Kidney epithelial cell (primary cell): ENCODE results near the gene KCNMA1. TPM values are rescaled to one million over a fixed set of nuclear protein-coding genes. Genes with fewer than 3 reads are reported as not detected.

Experiments
- DNase-seq: peaks from one replicate; pipeline ENCODE4 v3.0.0-alpha.2; 2010; ENCODE audit warnings: low read depth
- H3K27me3 ChIP-seq: 2 replicates; pipeline ENCODE4 v1.6.0; 2011; ENCODE audit warnings: low read length; ENCODE audit not compliant: control insufficient read depth, insufficient read depth
- H3K36me3 ChIP-seq: 2 replicates; pipeline ENCODE4 v1.5.1; 2011; ENCODE audit warnings: low read length; ENCODE audit not compliant: control insufficient read depth, insufficient read depth
- H3K4me3 ChIP-seq: 2 replicates; pipeline ENCODE4 v1.5.1; 2011; ENCODE audit warnings: low read depth, mild to moderate bottlenecking, control low read depth, low read length
- CTCF ChIP-seq: IDR thresholded peaks from 2 replicates; pipeline ENCODE4 v1.5.1; 2011; ENCODE audit warnings: mild to moderate bottlenecking, moderate library complexity, low read length, control low read depth, inconsistent platforms; ENCODE audit not compliant: insufficient read depth, poor library complexity, severe bottlenecking
- total RNA-seq: library from RNA; depleted of rRNA; stranded (reverse); fragments of >200 nt; gene quantifications from 2 replicates; pipeline ENCODE4 v1.2.3, GENCODE V29; 2015

Gene KCNMA1
- total RNA-seq, 1 donor from 2014 or later: 18.9 TPM

- Histone ChIP-seq H3K36me3 (no peaks in the 10 kb centered on the region), H3K27me3 (no peaks in the 10 kb centered on the region), H3K4me3 (no peak overlapping the region)
- DNase-seq: no peak
- TF ChIP-seq CTCF: no peak
These were observed 19.5 kb downstream of the KCNMA1 start for GRCh38 chr10:77618117-77618516.

DNA sequence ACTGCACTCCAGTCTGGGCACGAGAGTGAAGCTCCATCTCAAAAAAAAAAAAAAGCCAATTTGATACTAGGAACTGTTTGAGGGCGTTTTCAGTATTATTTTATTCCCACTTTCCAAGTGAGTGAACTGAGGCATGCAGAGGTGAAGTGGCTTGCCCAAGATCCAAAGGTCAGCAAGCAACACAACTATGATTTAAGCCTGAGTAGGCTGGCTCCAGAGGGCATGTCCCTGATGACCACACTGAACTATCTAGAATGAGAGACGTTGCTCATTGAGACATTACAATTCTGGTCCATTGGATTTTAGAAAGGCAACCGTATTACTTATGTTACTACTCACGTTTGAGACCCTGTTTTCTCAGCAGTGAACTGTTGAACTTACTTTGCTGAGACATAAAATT is 20.8 kb downstream of the KCNMA1 start:
- TF ChIP-seq CTCF: no peak
- no peaks in the 10 kb centered on the region for H3K27me3 ChIP-seq
- DNase-seq: no peak
- no peak overlapping the region for H3K4me3 ChIP-seq
- no peaks in the 10 kb centered on the region for H3K36me3 ChIP-seq

DNA sequence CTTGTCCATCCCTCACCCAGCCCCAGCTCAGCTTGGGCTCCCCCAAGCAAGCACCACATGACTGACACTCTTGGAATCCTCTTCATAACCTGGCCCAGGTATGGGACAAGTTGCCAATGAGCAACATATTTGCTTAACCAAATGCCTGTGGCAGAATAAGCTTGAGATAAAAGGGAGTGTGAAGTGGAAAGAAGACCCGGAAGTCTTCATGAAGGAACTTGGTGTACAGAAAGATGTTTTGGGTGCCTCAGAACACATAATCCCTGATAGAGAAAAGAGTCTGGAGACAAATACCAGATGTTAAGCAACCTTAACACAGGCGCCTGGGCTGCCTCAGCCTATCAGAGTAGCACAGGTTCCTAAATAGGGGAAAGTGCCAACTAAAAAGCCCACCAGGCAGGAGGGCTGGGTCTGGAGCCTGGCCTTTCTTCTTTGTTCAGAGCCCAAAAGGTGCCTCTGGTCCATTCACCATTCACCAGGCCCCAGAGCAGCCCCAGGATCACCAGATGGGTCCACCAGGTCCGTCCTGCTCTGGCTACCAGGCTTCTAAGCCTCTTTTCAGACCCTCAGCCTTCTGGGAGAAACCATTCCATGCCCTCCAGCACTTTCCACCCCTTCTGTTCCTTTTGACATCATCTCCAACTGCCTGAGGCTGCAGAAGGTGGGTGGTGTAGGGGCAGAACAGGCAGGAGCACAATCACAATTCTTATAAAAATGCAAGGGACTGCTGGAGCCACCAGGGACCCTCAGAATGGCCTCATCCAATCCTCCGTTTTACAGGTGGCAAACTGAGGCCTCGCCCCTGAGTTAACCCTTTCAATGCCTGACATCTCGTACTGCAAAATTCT is 22.6 kb downstream of the KCNMA1 start:
- Histone ChIP-seq H3K27me3 (no peaks in the 10 kb centered on the region), H3K36me3 (no peaks in the 10 kb centered on the region), H3K4me3 (no peak overlapping the region)
- DNase-seq: no peak
- no peak for TF ChIP-seq CTCF

DNA sequence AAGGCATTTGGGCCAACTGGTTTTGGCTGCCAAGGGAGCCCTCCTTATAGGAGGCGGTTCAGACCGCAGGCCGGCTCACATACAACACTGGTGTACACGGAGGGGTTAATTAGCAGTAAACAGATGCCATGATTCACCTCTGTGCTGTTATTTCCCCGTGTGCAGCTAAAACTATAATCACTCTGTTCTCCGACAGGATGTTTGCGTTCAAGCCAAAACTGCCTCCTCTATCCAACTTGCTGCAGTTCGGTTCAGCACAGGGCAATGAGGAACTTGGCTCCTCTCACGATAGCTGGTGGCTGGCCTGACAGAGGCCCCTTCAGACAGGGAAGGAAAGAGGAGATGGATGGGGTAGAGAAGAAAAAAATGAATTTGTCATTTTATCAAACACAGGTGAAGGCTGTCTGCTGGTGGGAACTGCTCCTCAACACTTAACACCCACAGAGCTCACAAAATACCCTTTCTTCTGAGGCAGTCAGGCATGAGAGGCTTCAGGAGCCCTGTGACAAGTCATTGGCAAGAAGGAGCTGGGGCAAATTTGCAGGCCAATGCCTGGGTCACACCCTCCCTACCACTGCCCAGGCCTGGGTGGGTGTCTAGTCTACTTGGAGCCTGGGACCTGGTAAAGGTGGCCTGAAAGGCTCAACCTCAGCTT is 24.0 kb downstream of the KCNMA1 start:
- DNase-seq: no peak
- no peak overlapping the region for H3K4me3 ChIP-seq
- TF ChIP-seq CTCF: no peak

DNA sequence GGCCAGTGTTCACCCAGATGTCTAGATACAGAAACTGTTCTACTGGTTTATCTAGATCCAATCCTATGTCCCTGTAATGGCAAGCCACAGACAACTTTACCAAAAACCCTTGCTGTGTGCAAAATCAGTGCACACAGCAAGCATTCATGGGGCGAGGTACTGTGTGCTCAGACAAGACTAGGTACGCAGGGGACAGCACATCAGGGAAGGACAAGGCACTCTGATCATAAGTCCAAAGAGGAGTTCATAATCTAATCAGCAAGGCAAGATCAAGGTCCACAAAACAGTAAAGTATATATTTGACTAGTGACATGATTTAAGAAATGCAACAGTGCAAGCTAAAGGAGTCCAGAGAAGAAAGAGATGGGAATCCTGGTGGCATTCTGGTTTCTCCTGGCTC is 25.9 kb downstream of the KCNMA1 start:
- Histone ChIP-seq H3K27me3 (no peaks in the 10 kb centered on the region), H3K4me3 (no peak overlapping the region), H3K36me3 (no peaks in the 10 kb centered on the region)
- DNase-seq: no peak
- TF ChIP-seq CTCF: no peak

More for the DNA sequence above, 24.0 kb downstream of the KCNMA1 start:
- no peaks in the 10 kb centered on the region for H3K27me3 ChIP-seq
- no peaks in the 10 kb centered on the region for H3K36me3 ChIP-seq
